CD14-positive monocyte (primary cell): ENCODE results near the gene DCLK3. TPM values are rescaled to one million over a fixed set of nuclear protein-coding genes. Genes with fewer than 3 reads are reported as not detected.

Experiments
- DNase-seq, 3 donors: peaks; one replicate each; pipeline ENCODE4 v3.0.0-alpha.2; 2011 to 2022
- H2AFZ ChIP-seq: 2 replicates; pipeline ENCODE4 v1.6.0; 2012; ENCODE audit warnings: mild to moderate bottlenecking, low read depth, low read length, inconsistent platforms; ENCODE audit not compliant: insufficient read depth, poor library complexity, severe bottlenecking
- H3K27ac ChIP-seq, 2 donors: 1 replicate in 1 of 2; 2 replicates in 1 of 2; pipeline ENCODE4 v1.5.1; 2012 to 2013; ENCODE audit warnings: low read length in 2 of 2, control low read depth in 1 of 2, inconsistent platforms in 1 of 2, low read depth in 1 of 2, mild to moderate bottlenecking in 1 of 2
- H3K27me3 ChIP-seq, 2 donors: one replicate each; pipeline versions ENCODE4 v1.6.0 to v1.6.1; 2011 to 2013; ENCODE audit warnings: low read length in 2 of 2; ENCODE audit not compliant: control insufficient read depth in 2 of 2, insufficient read depth in 2 of 2
- H3K36me3 ChIP-seq, 2 donors: replicated peaks in 1 of 2; 1 replicate in 1 of 2; 2 replicates in 1 of 2; pipeline versions ENCODE4 v1.5.1 to v1.6.1; 2012 to 2013; ENCODE audit warnings: low read length in 2 of 2, control low read depth in 1 of 2, inconsistent platforms in 1 of 2, mild to moderate bottlenecking in 1 of 2; ENCODE audit not compliant: insufficient read depth in 2 of 2, control insufficient read depth in 1 of 2
- H3K4me1 ChIP-seq, 2 donors: 1 replicate in 1 of 2; 2 replicates in 1 of 2; pipeline versions ENCODE4 v1.5.1 to v1.6.1; 2012 to 2013; ENCODE audit warnings: low read length in 2 of 2, control low read depth in 1 of 2, inconsistent platforms in 1 of 2, mild to moderate bottlenecking in 1 of 2, moderate library complexity in 1 of 2; ENCODE audit not compliant: insufficient read depth in 2 of 2, control insufficient read depth in 1 of 2
- H3K4me2 ChIP-seq: replicated peaks from 2 replicates; pipeline ENCODE3; 2012; ENCODE audit warnings: low read length, moderate library complexity, mild to moderate bottlenecking; ENCODE audit not compliant: poor library complexity, severe bottlenecking; ENCODE audit errors: extremely low read depth
- H3K4me3 ChIP-seq, 3 experiments: fragments of 200-600 bp in 1 of 3; sonication (generic) in 1 of 3; replicated peaks in 1 of 3; 1 replicate in 2 of 3; 2 replicates in 1 of 3; pipeline ENCODE4 v1.5.1; 2011 to 2013; ENCODE audit warnings: low read length in 3 of 3, mild to moderate bottlenecking in 3 of 3, control low read depth in 2 of 3, low read depth in 2 of 3, inconsistent platforms in 1 of 3, moderate library complexity in 1 of 3
- H3K79me2 ChIP-seq: 2 replicates; pipeline ENCODE4 v1.6.0; 2012; ENCODE audit warnings: mild to moderate bottlenecking, control low read depth, inconsistent platforms, low read length, moderate library complexity; ENCODE audit not compliant: insufficient read depth
- H3K9ac ChIP-seq: 2 replicates; pipeline ENCODE4 v1.6.0; 2017; ENCODE audit warnings: low read length, mild to moderate bottlenecking; ENCODE audit not compliant: insufficient read depth, poor library complexity, severe bottlenecking
- H3K9me3 ChIP-seq, 2 donors: replicated peaks in 1 of 2; 1 replicate in 1 of 2; 2 replicates in 1 of 2; pipeline versions ENCODE4 v1.5.1 to v1.6.1; 2012 to 2013; ENCODE audit warnings: low read length in 2 of 2, control low read depth in 1 of 2; ENCODE audit not compliant: control insufficient read depth in 1 of 2, insufficient read depth in 1 of 2
- H4K20me1 ChIP-seq: 2 replicates; pipeline ENCODE4 v1.6.0; 2012; ENCODE audit warnings: mild to moderate bottlenecking, low read length, control low read depth, moderate library complexity; ENCODE audit not compliant: insufficient read depth
- H3K27ac Mint-ChIP-seq, 7 donors: one replicate each; pipeline ENCODE4 v1.8.0; 2020; ENCODE audit warnings: mild to moderate bottlenecking in 7 of 7, mixed read lengths in 7 of 7, moderate library complexity in 6 of 7, inconsistent platforms in 2 of 7
- H3K27me3 Mint-ChIP-seq, 3 donors: one replicate each; pipeline ENCODE4 v1.8.0; 2021 to 2022; ENCODE audit warnings: low read depth in 3 of 3, mild to moderate bottlenecking in 3 of 3, mixed read lengths in 3 of 3, moderate library complexity in 3 of 3, inconsistent platforms in 1 of 3
- H3K36me3 Mint-ChIP-seq, 2 donors: one replicate each; pipeline ENCODE4 v1.8.0; 2020; ENCODE audit warnings: mixed read lengths in 2 of 2, inconsistent platforms in 1 of 2, mild to moderate bottlenecking in 1 of 2
- H3K4me1 Mint-ChIP-seq: one replicate; pipeline ENCODE4 v1.8.0; 2020; ENCODE audit warnings: mild to moderate bottlenecking, mixed read lengths
- H3K4me3 Mint-ChIP-seq, 2 donors: one replicate each; pipeline ENCODE4 v1.8.0; 2020; ENCODE audit warnings: mild to moderate bottlenecking in 2 of 2, mixed read lengths in 2 of 2, moderate library complexity in 1 of 2
- H3K9me3 Mint-ChIP-seq, 7 donors: one replicate each; pipeline ENCODE4 v1.8.0; 2020 to 2022; ENCODE audit warnings: mixed read lengths in 7 of 7, mild to moderate bottlenecking in 6 of 7, moderate library complexity in 6 of 7, inconsistent platforms in 2 of 7
- CTCF ChIP-seq: fragments of 200-600 bp; IDR thresholded peaks from one replicate; pipeline ENCODE4 v1.8.0; 2022; ENCODE audit warnings: antibody characterized with exemption, mild to moderate bottlenecking
- WGBS: methylation state at CpG from one replicate; pipeline ENCODE4 v1.1.5; 2013; ENCODE audit warnings: missing lambda C conversion rate; ENCODE audit not compliant: insufficient coverage; 5-methylcytosine and 5-hydroxymethylcytosine counted together
- intact Hi-C, 2 donors: fragments of 100-400 bp; cut with micrococcal nuclease; formaldehyde crosslinking; loops; one replicate each; pipeline versions ENCODE4 v1.15.0 to v1.15.1; 2023
- polyA plus RNA-seq, 3 donors: library from polyadenylated mRNA; depleted of rRNA in 1 of 3; unstranded in 2 of 3; stranded (reverse) in 1 of 3; fragments of 300-500 nt in 2 of 3; fragments of >200 nt in 1 of 3; fragmentation: Illumina TruSeq in 2 of 3; gene quantifications; 1 replicate in 2 of 3; 2 replicates in 1 of 3; pipeline ENCODE4 v1.2.3, GENCODE V29; 2012 to 2021

DCLK3 gene
- polyA plus RNA-seq, 3 donors = not detected

- Mint-ChIP-seq H3K4me3 (no peak overlapping the region), H3K9me3 (peaks cover 0 to 3% (median 0%) of the 10 kb centered on the region in 7 donors), H3K36me3 (peaks cover 0 to 2% of the 10 kb centered on the region in 2 donors), H3K27me3 (peaks cover 0 to 4% (median 0%) of the 10 kb centered on the region in 3 donors), H3K4me1 (peaks cover 20% of the 10 kb centered on the region), H3K27ac (no peak overlapping the region)
- H3K27me3 ChIP-seq = no peaks in the 10 kb centered on the region
- H3K4me3 ChIP-seq = no peak overlapping the region
- no peak overlapping the region for H2AFZ ChIP-seq
- H3K9me3 ChIP-seq = no peaks in the 10 kb centered on the region
- no peak overlapping the region for H3K9ac ChIP-seq
- 100% methylated on average over 1 of the region's 3 CpGs for WGBS
- no peaks in the 10 kb centered on the region for H4K20me1 ChIP-seq
- peaks cover 15 to 16% of the 10 kb centered on the region in 2 donors for H3K4me1 ChIP-seq
- no peak overlapping the region for H3K4me2 ChIP-seq
- no peak for DNase-seq
- H3K79me2 ChIP-seq = no peaks in the 10 kb centered on the region
- no peak overlapping the region for H3K27ac ChIP-seq
- no peaks in the 10 kb centered on the region for H3K36me3 ChIP-seq
- TF ChIP-seq CTCF = no peak
- intact Hi-C loops = no loop called here
Measured at GRCh38 chr3:36784138-36784635, 19.8 kb upstream of the DCLK3 start.

GRCh38 chr3:36777424-36778218 is 13.3 kb upstream of the DCLK3 start:
- no peak overlapping the region for H3K4me2 ChIP-seq
- DNase-seq = no peak
- WGBS = 100% methylated on average over 1 of the region's 2 CpGs
- H3K79me2 ChIP-seq = no peaks in the 10 kb centered on the region
- Mint-ChIP-seq H3K4me1 (peaks cover 22% of the 10 kb centered on the region), H3K36me3 (no peaks in the 10 kb centered on the region), H3K4me3 (no peak overlapping the region), H3K27me3 (no peaks in the 10 kb centered on the region), H3K27ac (peak overlapping the region in 1 of 7 donors; percentile 42), H3K9me3 (peaks cover 0 to 4% (median 0%) of the 10 kb centered on the region in 7 donors)
- H3K36me3 ChIP-seq = no peaks in the 10 kb centered on the region
- no peak for TF ChIP-seq CTCF
- intact Hi-C loops = no loop called here
- no peaks in the 10 kb centered on the region for H3K27me3 ChIP-seq
- H2AFZ ChIP-seq = peak overlapping the region; percentile 15
- H4K20me1 ChIP-seq = no peaks in the 10 kb centered on the region
- peaks cover 8 to 20% of the 10 kb centered on the region in 2 donors for H3K4me1 ChIP-seq
- H3K9me3 ChIP-seq = no peaks in the 10 kb centered on the region
- H3K4me3 ChIP-seq = no peak overlapping the region
- H3K9ac ChIP-seq = no peak overlapping the region
- H3K27ac ChIP-seq = no peak overlapping the region
